ENCODE measurements around the gene ANKRD29. TPM values are rescaled to one million over a fixed set of nuclear protein-coding genes. Genes with fewer than 3 reads are reported as not detected.
"Not testable (repeated sequence)": the region's sequence is repeated elsewhere in the genome, so short reads cannot be mapped to it uniquely, and the experiment has no call there.

Gene ANKRD29
- polyA plus RNA-seq, 1 experiment = 0.15 TPM

DNA sequence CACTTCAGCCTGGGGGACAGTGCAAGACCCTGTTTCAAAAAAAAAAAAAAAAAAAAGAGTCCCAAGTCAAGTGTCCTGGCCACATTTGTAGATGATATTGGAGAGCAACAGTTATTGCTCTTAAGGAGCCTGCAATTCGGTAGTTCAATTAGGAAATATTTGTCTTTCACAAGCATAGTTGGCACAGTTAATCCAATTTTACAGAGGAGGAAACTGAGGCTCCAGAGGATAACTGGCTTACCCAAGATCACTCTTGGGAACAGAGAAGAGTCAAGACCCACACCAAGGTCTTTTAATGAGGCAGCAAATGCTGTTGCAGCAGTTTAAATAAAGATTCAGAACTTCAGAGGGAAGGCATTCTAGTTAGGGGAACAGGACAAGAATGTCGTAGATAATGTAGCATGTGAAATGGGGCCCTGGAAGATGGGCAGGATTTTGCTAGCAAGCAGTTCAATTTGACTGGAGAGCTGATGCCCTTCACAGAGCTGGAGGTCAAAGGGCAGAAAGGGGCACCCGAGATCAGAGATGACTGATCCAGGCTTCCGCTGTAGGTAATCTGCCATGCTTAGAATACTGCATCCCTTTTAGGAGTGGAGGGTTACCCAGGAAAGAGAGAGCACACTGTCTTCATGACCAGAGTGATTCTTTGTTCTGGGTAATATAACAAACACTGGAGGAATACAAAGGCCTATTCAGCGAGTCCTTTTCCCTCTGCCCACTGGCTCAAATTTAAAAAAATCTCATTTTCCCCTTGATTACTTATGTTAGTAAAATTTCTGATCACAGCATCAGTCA, 79.4 kb downstream of the ANKRD29 start:
- H3K27me3 ChIP-seq (ENCODE audit: control insufficient read depth, insufficient read depth, low read length) = peaks cover 16% of the 10 kb centered on the region
- CTCF ChIA-PET = interaction anchor here (0.6 kb wide), 1 partner anchor 60 kb away, joined by 3 read pairs; no protein-coding TSS in a partner anchor
- DNase-seq (ENCODE audit: low read depth, low spot score) = no peak
- H3K9me3 ChIP-seq (ENCODE audit: control insufficient read depth, insufficient read depth, low read length) = no peaks in the 10 kb centered on the region; the same call in 1 of the 2 replicates
- POLR2A ChIA-PET = no interaction called here
- no peak overlapping the region for H3K27ac ChIP-seq (ENCODE audit: low read depth, low read length)
- H3K4me3 ChIP-seq (ENCODE audit: low read depth, low read length) = no peak overlapping the region
- TF ChIP-seq, protein P1, sequence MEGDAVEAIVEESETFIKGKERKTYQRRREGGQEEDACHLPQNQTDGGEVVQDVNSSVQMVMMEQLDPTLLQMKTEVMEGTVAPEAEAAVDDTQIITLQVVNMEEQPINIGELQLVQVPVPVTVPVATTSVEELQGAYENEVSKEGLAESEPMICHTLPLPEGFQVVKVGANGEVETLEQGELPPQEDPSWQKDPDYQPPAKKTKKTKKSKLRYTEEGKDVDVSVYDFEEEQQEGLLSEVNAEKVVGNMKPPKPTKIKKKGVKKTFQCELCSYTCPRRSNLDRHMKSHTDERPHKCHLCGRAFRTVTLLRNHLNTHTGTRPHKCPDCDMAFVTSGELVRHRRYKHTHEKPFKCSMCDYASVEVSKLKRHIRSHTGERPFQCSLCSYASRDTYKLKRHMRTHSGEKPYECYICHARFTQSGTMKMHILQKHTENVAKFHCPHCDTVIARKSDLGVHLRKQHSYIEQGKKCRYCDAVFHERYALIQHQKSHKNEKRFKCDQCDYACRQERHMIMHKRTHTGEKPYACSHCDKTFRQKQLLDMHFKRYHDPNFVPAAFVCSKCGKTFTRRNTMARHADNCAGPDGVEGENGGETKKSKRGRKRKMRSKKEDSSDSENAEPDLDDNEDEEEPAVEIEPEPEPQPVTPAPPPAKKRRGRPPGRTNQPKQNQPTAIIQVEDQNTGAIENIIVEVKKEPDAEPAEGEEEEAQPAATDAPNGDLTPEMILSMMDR (IDR thresholded peaks at IDR 0.05; ENCODE audit: low read depth, low read length) = no peak

DNA sequence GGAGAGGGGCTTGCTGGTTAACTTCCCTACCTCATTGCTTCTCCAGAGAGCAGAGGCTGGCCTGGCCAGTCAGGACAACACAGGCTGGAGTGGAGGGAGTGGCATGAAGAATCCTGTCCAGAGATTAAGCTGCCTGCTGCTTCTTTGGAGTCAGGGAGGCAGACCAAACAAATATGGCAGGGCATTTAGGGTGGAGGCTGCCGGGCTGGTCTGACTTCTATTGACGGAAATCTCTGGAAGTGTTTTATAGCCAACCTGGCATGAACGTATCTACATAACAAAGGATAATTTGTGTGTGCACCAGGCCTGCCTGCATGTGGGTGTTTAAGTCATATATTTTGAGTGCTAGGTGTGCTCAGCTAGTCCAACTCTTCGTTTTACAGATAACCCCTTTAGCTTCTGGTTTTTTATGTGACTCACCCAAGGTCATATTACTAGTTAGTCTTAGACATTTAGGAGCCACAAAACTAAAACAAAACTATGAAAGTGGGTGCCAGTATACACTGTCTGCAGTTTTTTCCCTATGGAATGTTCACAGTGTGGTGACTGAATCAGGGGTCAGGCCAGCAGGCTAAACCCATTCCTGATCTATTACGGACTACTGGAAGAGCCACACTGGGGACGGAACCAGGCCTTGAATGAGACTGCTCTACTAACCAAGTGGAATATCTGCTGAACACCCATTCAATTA, 81.9 kb downstream of the ANKRD29 start:
- peak; percentile 58 for DNase-seq (ENCODE audit: low read depth, low spot score)
- ChIA-PET POLR2A (interaction anchor here (1.3 to 1.6 kb wide), 2 partner anchors 17 to 115 kb away, joined by 3 to 5 read pairs; no protein-coding TSS in a partner anchor), CTCF (interaction anchor here (1.3 to 2.1 kb wide), 5 partner anchors 11 to 122 kb away, joined by 3 to 9 read pairs (median 6); no protein-coding TSS in a partner anchor)
- H3K27me3 ChIP-seq (ENCODE audit: control insufficient read depth, insufficient read depth, low read length) = peaks cover 19% of the 10 kb centered on the region
- no peak overlapping the region for H3K4me3 ChIP-seq (ENCODE audit: low read depth, low read length)
- H3K9me3 ChIP-seq (ENCODE audit: control insufficient read depth, insufficient read depth, low read length) = no peaks in the 10 kb centered on the region
- H3K27ac ChIP-seq (ENCODE audit: low read depth, low read length) = no peak overlapping the region
- TF ChIP-seq, protein P1 (IDR thresholded peaks at IDR 0.05; ENCODE audit: low read depth, low read length) = no peak

DNA sequence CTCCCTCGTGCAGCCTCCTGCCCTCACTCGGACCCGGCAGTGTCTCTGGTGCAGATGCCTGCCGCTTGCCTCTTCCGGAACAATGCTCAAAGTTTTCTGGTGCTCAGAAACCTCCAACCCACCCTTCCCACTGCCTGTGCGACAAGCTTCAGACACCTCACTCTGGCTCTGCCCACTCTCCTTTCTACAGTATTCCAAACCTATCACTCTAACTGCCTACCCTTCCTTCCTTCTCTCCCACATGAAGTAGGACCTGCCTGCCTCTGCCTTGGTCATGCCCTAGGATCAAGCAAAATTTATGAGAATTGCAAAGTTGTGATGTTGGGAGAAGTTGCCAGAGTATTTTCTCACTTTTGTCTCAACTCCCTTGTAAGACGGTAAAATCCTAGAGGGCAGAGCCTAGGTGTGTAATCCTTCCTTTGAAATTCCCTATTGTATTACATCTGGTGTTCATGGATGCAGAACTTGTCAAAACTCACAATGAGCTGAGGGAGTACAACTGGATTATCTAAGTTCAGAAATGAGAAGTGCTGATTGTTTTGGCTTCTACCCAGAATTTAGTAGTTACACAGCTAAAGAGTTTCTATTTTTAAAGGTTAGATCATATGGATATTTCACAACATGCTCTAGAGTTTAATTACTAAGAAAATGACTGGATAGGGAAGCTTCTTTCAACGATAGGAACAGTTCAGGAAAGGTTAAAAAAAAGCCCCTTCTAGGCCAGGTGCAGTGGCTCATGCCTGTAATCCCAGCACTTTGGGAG, 83.6 kb downstream of the ANKRD29 start:
- CTCF ChIA-PET = interaction anchor here (1.5 to 1.8 kb wide), 2 partner anchors 63 to 124 kb away, joined by 5 read pairs; no protein-coding TSS in a partner anchor
- H3K27ac ChIP-seq (ENCODE audit: low read depth, low read length) = no peak overlapping the region
- no peak for DNase-seq (ENCODE audit: low read depth, low spot score)
- POLR2A ChIA-PET = no interaction called here
- peaks cover 19% of the 10 kb centered on the region for H3K27me3 ChIP-seq (ENCODE audit: control insufficient read depth, insufficient read depth, low read length)
- H3K9me3 ChIP-seq (ENCODE audit: control insufficient read depth, insufficient read depth, low read length) = no peaks in the 10 kb centered on the region
- TF ChIP-seq, protein P1 (IDR thresholded peaks at IDR 0.05; ENCODE audit: low read depth, low read length) = no peak
- H3K4me3 ChIP-seq (ENCODE audit: low read depth, low read length) = no peak overlapping the region

DNA sequence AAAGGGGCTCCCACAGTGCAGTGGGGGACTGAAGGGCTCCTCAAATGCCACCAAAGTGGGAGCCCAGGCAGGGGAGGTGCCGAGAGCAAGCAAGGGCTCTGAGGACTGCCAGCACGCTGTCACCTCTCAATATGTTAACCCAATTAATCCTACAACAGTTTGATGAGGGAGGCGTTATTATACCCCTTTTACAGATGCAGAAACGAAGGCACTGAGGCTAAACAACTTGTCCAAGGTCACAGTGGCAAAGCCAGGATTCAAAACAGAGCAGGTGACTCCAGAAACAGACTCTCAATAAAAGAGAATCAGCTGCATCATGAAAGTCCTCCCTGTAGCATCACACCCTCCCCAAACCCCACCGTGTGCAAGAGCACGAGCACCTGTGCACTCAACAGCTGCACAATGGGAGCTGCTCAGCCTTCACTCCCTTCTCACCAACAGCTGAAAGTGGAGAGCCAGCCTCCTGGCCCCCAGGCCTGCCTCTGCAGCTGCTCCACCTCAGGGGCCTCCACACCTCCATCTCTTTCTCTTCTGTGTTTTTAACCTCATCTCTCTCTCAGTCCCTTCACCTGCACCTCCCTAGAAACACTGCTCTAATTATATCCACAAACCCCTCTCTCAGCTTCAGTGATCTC, 84.5 kb downstream of the ANKRD29 start:
- Histone ChIP-seq H3K27me3 (ENCODE audit: control insufficient read depth, insufficient read depth, low read length) (peaks cover 15% of the 10 kb centered on the region), H3K9me3 (ENCODE audit: control insufficient read depth, insufficient read depth, low read length) (no peaks in the 10 kb centered on the region), H3K27ac (ENCODE audit: low read depth, low read length) (no peak overlapping the region), H3K4me3 (ENCODE audit: low read depth, low read length) (no peak overlapping the region)
- no peak for DNase-seq (ENCODE audit: low read depth, low spot score)
- CTCF ChIA-PET = no interaction called here
- TF ChIP-seq, protein P1 (IDR thresholded peaks at IDR 0.05; ENCODE audit: low read depth, low read length) = no peak
- POLR2A ChIA-PET = no interaction called here

DNA sequence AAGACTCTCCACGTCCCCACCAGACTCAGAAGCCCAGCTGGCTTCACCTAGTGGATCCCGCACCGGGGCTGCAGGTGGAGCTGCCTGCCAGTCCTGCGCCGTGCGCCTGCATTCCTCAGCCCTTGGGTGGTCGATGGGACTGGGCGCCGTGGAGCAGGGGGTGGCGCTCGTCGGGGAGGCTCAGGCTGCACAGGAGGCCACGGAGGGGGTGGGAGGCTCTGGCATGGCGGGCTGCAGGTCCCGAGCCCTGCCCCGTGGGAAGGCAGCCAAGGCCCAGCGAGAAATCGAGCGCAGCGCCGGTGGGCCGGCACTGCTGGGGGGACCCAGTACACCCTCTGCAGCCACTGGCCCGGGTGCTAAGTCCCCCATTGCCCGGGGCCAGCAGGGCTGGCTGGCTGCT, 85.2 kb downstream of the ANKRD29 start:
- POLR2A ChIA-PET; H3K27ac ChIP-seq (ENCODE audit: low read depth, low read length); CTCF ChIA-PET; H3K4me3 ChIP-seq (ENCODE audit: low read depth, low read length); DNase-seq (ENCODE audit: low read depth, low spot score); H3K9me3 ChIP-seq (ENCODE audit: control insufficient read depth, insufficient read depth, low read length): not testable (repeated sequence)
- H3K27me3 ChIP-seq (ENCODE audit: control insufficient read depth, insufficient read depth, low read length) = peaks cover 14% of the 10 kb centered on the region

Data from AG04450 (cell line).